GM12878 (cell line): Measurements from ENCODE around the gene TCERG1L. TPM values are rescaled to one million over a fixed set of nuclear protein-coding genes. Genes with fewer than 3 reads are reported as not detected.

Experiments
- ATAC-seq: fragments of 200-7000 bp; cut with Tn5 transposase; 3 replicates; pipeline ENCODE4 v1.9.1; 2020; ENCODE audit warnings: mild to moderate bottlenecking, moderate library complexity
- BruUV-seq: library from RNA; stranded (reverse); fragments of 400-500 nt; replicated peaks from 2 replicates; lab custom pipeline; 2021; lab: Mats Ljungman, UMichigan
- CTCF ChIA-PET: fragments of 300-600 bp; sonication (Branson Sonifier 250); formaldehyde crosslinking; extraction: SDS; loops from one replicate; lab custom pipeline; 2021; ENCODE audit warnings: inconsistent platforms; lab: Yijun Ruan, JAX
- POLR2A ChIA-PET: fragments of 350-600 bp; formaldehyde crosslinking; extraction: SDS; loops from one replicate; lab custom pipeline; 2021; ENCODE audit warnings: inconsistent platforms; lab: Charles Lee
- RAD21 ChIA-PET: fragments of 300-600 bp; sonication (Branson Sonifier 250); formaldehyde crosslinking; loops from one replicate; lab custom pipeline; 2023; ENCODE audit warnings: antibody characterized with exemption; ENCODE audit not compliant: unreplicated experiment; lab: Charles Lee
- SMC1A ChIA-PET: fragments of 300-600 bp; sonication (Branson Sonifier 250); formaldehyde crosslinking; loops from one replicate; lab custom pipeline; 2023; ENCODE audit not compliant: unreplicated experiment, uncharacterized antibody; lab: Charles Lee
- DNase-seq: peaks from one replicate; pipeline ENCODE4 v3.0.0-alpha.2; 2011; ENCODE audit warnings: low read depth, low spot score
- FAIRE-seq: peaks from 3 replicates; lab custom pipeline; 2011; peaks lifted over from hg19 to GRCh38; lab: Jason Lieb, UNC
- H2AFZ ChIP-seq: 2 replicates; pipeline ENCODE4 v1.6.0; 2011; ENCODE audit warnings: low read depth, low read length, control low read depth; ENCODE audit not compliant: control insufficient read depth
- H3K27ac ChIP-seq: 2 replicates; pipeline ENCODE4 v1.5.1; 2011; ENCODE audit warnings: control low read depth; ENCODE audit not compliant: control insufficient read depth, insufficient read depth
- H3K27me3 ChIP-seq, 2 experiments: replicated peaks in 1 of 2; 2 replicates each; pipeline versions ENCODE4 v1.6.0 to v1.6.1; 2011; ENCODE audit warnings: low read length in 1 of 2; ENCODE audit not compliant: control insufficient read depth in 2 of 2, insufficient read depth in 2 of 2
- H3K36me3 ChIP-seq, 2 experiments: 2 replicates each; pipeline ENCODE4 v1.5.1; 2011; ENCODE audit warnings: low read length in 1 of 2; ENCODE audit not compliant: control insufficient read depth in 2 of 2, insufficient read depth in 2 of 2
- H3K4me1 ChIP-seq: 2 replicates; pipeline ENCODE4 v1.6.1; 2011; ENCODE audit warnings: mild to moderate bottlenecking, low read length, moderate library complexity, mixed read lengths; ENCODE audit not compliant: control insufficient read depth, insufficient read depth
- H3K4me2 ChIP-seq: 2 replicates; pipeline ENCODE4 v1.6.0; 2011; ENCODE audit warnings: control low read depth; ENCODE audit not compliant: control insufficient read depth, insufficient read depth
- H3K4me3 ChIP-seq: fragments of 200-600 bp; sonication (generic); 2 replicates; pipeline ENCODE4 v1.5.1; 2016
- H3K79me2 ChIP-seq: 2 replicates; pipeline ENCODE4 v1.6.0; 2011; ENCODE audit warnings: low read length; ENCODE audit not compliant: control insufficient read depth, insufficient read depth
- H3K9ac ChIP-seq: 2 replicates; pipeline ENCODE4 v1.8.0; 2011; ENCODE audit warnings: low read length, control low read depth, mixed read lengths; ENCODE audit not compliant: control insufficient read depth, insufficient read depth
- H3K9me3 ChIP-seq: replicated peaks from 3 replicates; pipeline ENCODE4 v1.5.1; 2011; ENCODE audit warnings: mild to moderate bottlenecking, low read length; ENCODE audit not compliant: control insufficient read depth, insufficient read depth
- H4K20me1 ChIP-seq: 2 replicates; pipeline ENCODE4 v1.6.0; 2011; ENCODE audit not compliant: control insufficient read depth, insufficient read depth
- EED ChIP-seq: sonication (generic); IDR thresholded peaks from 2 replicates; pipeline ENCODE4 v1.6.1; 2016; ENCODE audit warnings: antibody characterized with exemption, low read depth
- ETV6 ChIP-seq, 2 experiments: fragments of 450-650 bp in 1 of 2; IDR thresholded peaks in 1 of 2; conservative IDR thresholded peaks in 1 of 2; 2 replicates each; pipeline ENCODE4 v1.6.1; 2014; ENCODE audit warnings: antibody characterized with exemption in 1 of 2, borderline replicate concordance in 1 of 2, low read depth in 1 of 2, mild to moderate bottlenecking in 1 of 2, moderate library complexity in 1 of 2
- EZH2 ChIP-seq: IDR thresholded peaks from 2 replicates; pipeline ENCODE4 v1.6.1; 2012; ENCODE audit warnings: low read depth, mild to moderate bottlenecking, control low read depth, inconsistent platforms, low read length, borderline replicate concordance; ENCODE audit not compliant: control insufficient read depth
- NR2F1 ChIP-seq: fragments of 450-650 bp; conservative IDR thresholded peaks from 2 replicates; pipeline ENCODE4 v1.6.1; 2017; ENCODE audit warnings: mild to moderate bottlenecking
- SUPT20H ChIP-seq: IDR thresholded peaks from 2 replicates; pipeline ENCODE4 v1.6.1; 2011; ENCODE audit warnings: low read depth, mild to moderate bottlenecking, low read length, moderate library complexity, borderline replicate concordance; ENCODE audit not compliant: control insufficient read depth
- TCF12 ChIP-seq: IDR thresholded peaks from 2 replicates; pipeline ENCODE4 v1.6.1; 2011; ENCODE audit warnings: low read depth, mild to moderate bottlenecking, low read length
- TCF3 ChIP-seq: IDR thresholded peaks from 2 replicates; pipeline ENCODE4 v1.6.1; 2012; ENCODE audit warnings: low read depth, mild to moderate bottlenecking, low read length, borderline replicate concordance; ENCODE audit not compliant: insufficient read depth
- WGBS: methylation state at CpG from one replicate; pipeline ENCODE4 v1.1.6; 2016; ENCODE audit warnings: low lambda C conversion rate; ENCODE audit not compliant: insufficient replicate concordance, insufficient coverage; ENCODE audit errors: missing lambda C conversion rate; 5-methylcytosine and 5-hydroxymethylcytosine counted together
- in situ Hi-C: fragments of 300-500 bp; cut with MboI; formaldehyde crosslinking; loops from 9 replicates; pipeline ENCODE4 v1.14.3; 2018; ENCODE audit warnings: mixed read lengths
- intact Hi-C: fragments of 100-400 bp; cut with micrococcal nuclease; formaldehyde crosslinking; loops from one replicate; pipeline ENCODE4 v1.14.2; 2022; ENCODE audit not compliant: unreplicated experiment
- polyA plus RNA-seq, 11 experiments: library from polyadenylated mRNA; depleted of rRNA in 4 of 11; unstranded in 6 of 11; stranded (reverse) in 5 of 11; fragments of >200 nt; fragmentation: Nextera tagmentation in 4 of 11; fragmentation: Illumina TruSeq in 1 of 11; extraction: Ambion mirVana in 4 of 11; extraction: Trizol in 1 of 11; gene quantifications; 1 replicate in 1 of 11; 2 replicates in 10 of 11; pipeline versions ENCODE4 v1.2.1 to v1.2.3, GENCODE V29; 2011 to 2016; ENCODE audit warnings: inconsistent platforms in 2 of 11, missing spikeins in 2 of 11, low read depth in 1 of 11
- total RNA-seq, 4 experiments: library from RNA; depleted of rRNA in 3 of 4; stranded (reverse); fragments of >200 nt in 3 of 4; fragmentation: Illumina TruSeq in 1 of 4; extraction: Trizol in 1 of 4; gene quantifications; 2 replicates each; pipeline versions ENCODE4 v1.2.1 to v1.2.3, GENCODE V29; 2013 to 2021
- TF ChIP-seq, protein P1 (sequence below): fragments of 450-650 bp; formaldehyde crosslinking; IDR thresholded peaks from 2 replicates; pipeline ENCODE4 v1.4.0; 2020; ENCODE audit warnings: mild to moderate bottlenecking, moderate library complexity
- TF ChIP-seq, protein P2 (sequence below): fragments of 450-650 bp; IDR thresholded peaks from 2 replicates; pipeline ENCODE4 v1.6.1; 2016; ENCODE audit warnings: mild to moderate bottlenecking, moderate library complexity, borderline replicate concordance
- TF ChIP-seq, protein P3 (sequence below): fragments of 450-650 bp; IDR thresholded peaks from 2 replicates; pipeline ENCODE4 v1.6.1; 2017; ENCODE audit warnings: borderline replicate concordance
- TF ChIP-seq, protein P4 (sequence below), 3 experiments: IDR thresholded peaks in 2 of 3; conservative IDR thresholded peaks in 1 of 3; 2 replicates each; pipeline ENCODE4 v1.5.1; 2011; ENCODE audit warnings: low read depth in 3 of 3, low read length in 3 of 3, mild to moderate bottlenecking in 3 of 3, control low read depth in 2 of 3, moderate library complexity in 2 of 3, inconsistent platforms in 1 of 3, mixed read lengths in 1 of 3; ENCODE audit not compliant: control insufficient read depth in 2 of 3, insufficient read depth in 1 of 3; ENCODE audit errors: extremely low read depth in 1 of 3

TCERG1L gene
- total and polyA plus RNA-seq, 10 of the 15 experiments (the other 5 are each of a cell fraction or from before 2014, with no cell fraction given) = not detected

DNA sequence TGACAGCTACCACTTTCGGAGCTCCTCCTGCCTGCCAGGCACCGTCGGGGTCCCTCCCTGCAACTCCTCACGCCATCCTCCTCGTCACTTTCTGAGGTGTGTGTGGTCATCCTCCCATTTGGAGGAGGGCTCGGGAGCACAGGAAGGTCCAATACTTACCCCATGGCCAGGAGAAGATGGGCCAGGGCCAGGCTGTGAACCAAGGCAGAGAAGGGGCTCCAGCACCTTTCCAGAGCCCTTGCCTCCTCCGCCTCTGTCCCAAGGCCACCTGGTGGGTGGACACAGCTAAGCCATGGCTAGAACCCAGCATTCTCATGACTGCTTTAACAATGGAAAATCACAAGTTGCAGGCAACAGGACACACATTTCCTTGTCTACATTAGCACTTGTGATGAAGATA is 215.5 kb downstream of the TCERG1L start:
- no TSS peak for BruUV-seq
- CTCF ChIA-PET = no interaction called here
- RAD21 ChIA-PET = no interaction called here
- FAIRE-seq (no peak), ATAC-seq (no peak), DNase-seq (no peak)
- in situ Hi-C loops = no loop called here
- Histone ChIP-seq H3K9ac (no peak overlapping the region), H4K20me1 (no peaks in the 10 kb centered on the region), H3K36me3 (no peaks in the 10 kb centered on the region), H3K79me2 (no peaks in the 10 kb centered on the region), H3K9me3 (no peaks in the 10 kb centered on the region; the same call in 2 of the 3 replicates), H3K4me1 (no peaks in the 10 kb centered on the region), H3K27me3 (no peaks in the 10 kb centered on the region), H3K27ac (no peak overlapping the region), H2AFZ (no peak overlapping the region), H3K4me2 (no peak overlapping the region), H3K4me3 (no peak overlapping the region)
- intact Hi-C loops = no loop called here
- SMC1A ChIA-PET = no interaction called here
- POLR2A ChIA-PET = no interaction called here
- 39% methylated on average over 7 of the region's 7 CpGs for WGBS
- TF ChIP-seq, protein P1, sequence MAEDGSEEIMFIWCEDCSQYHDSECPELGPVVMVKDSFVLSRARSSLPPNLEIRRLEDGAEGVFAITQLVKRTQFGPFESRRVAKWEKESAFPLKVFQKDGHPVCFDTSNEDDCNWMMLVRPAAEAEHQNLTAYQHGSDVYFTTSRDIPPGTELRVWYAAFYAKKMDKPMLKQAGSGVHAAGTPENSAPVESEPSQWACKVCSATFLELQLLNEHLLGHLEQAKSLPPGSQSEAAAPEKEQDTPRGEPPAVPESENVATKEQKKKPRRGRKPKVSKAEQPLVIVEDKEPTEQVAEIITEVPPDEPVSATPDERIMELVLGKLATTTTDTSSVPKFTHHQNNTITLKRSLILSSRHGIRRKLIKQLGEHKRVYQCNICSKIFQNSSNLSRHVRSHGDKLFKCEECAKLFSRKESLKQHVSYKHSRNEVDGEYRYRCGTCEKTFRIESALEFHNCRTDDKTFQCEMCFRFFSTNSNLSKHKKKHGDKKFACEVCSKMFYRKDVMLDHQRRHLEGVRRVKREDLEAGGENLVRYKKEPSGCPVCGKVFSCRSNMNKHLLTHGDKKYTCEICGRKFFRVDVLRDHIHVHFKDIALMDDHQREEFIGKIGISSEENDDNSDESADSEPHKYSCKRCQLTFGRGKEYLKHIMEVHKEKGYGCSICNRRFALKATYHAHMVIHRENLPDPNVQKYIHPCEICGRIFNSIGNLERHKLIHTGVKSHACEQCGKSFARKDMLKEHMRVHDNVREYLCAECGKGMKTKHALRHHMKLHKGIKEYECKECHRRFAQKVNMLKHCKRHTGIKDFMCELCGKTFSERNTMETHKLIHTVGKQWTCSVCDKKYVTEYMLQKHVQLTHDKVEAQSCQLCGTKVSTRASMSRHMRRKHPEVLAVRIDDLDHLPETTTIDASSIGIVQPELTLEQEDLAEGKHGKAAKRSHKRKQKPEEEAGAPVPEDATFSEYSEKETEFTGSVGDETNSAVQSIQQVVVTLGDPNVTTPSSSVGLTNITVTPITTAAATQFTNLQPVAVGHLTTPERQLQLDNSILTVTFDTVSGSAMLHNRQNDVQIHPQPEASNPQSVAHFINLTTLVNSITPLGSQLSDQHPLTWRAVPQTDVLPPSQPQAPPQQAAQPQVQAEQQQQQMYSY = no peak
- TF ChIP-seq EED = no peak
- no peak for TF ChIP-seq NR2F1
- TF ChIP-seq, protein P2, sequence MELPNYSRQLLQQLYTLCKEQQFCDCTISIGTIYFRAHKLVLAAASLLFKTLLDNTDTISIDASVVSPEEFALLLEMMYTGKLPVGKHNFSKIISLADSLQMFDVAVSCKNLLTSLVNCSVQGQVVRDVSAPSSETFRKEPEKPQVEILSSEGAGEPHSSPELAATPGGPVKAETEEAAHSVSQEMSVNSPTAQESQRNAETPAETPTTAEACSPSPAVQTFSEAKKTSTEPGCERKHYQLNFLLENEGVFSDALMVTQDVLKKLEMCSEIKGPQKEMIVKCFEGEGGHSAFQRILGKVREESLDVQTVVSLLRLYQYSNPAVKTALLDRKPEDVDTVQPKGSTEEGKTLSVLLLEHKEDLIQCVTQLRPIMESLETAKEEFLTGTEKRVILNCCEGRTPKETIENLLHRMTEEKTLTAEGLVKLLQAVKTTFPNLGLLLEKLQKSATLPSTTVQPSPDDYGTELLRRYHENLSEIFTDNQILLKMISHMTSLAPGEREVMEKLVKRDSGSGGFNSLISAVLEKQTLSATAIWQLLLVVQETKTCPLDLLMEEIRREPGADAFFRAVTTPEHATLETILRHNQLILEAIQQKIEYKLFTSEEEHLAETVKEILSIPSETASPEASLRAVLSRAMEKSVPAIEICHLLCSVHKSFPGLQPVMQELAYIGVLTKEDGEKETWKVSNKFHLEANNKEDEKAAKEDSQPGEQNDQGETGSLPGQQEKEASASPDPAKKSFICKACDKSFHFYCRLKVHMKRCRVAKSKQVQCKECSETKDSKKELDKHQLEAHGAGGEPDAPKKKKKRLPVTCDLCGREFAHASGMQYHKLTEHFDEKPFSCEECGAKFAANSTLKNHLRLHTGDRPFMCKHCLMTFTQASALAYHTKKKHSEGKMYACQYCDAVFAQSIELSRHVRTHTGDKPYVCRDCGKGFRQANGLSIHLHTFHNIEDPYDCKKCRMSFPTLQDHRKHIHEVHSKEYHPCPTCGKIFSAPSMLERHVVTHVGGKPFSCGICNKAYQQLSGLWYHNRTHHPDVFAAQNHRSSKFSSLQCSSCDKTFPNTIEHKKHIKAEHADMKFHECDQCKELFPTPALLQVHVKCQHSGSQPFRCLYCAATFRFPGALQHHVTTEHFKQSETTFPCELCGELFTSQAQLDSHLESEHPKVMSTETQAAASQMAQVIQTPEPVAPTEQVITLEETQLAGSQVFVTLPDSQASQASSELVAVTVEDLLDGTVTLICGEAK = no peak
- TF ChIP-seq, protein P3, sequence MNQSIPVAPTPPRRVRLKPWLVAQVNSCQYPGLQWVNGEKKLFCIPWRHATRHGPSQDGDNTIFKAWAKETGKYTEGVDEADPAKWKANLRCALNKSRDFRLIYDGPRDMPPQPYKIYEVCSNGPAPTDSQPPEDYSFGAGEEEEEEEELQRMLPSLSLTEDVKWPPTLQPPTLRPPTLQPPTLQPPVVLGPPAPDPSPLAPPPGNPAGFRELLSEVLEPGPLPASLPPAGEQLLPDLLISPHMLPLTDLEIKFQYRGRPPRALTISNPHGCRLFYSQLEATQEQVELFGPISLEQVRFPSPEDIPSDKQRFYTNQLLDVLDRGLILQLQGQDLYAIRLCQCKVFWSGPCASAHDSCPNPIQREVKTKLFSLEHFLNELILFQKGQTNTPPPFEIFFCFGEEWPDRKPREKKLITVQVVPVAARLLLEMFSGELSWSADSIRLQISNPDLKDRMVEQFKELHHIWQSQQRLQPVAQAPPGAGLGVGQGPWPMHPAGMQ = no peak
- TF ChIP-seq EZH2 = no peak
- TF ChIP-seq TCF12 = no peak
- TF ChIP-seq SUPT20H = no peak
- no peak for TF ChIP-seq TCF3
- TF ChIP-seq ETV6 (conservative IDR thresholded peaks at IDR 0.05 in 1 of 2, IDR thresholded peaks at IDR 0.05 in 1 of 2; ENCODE audit: borderline replicate concordance in 1 of 2, low read depth in 1 of 2) = no peak
- TF ChIP-seq, protein P4, sequence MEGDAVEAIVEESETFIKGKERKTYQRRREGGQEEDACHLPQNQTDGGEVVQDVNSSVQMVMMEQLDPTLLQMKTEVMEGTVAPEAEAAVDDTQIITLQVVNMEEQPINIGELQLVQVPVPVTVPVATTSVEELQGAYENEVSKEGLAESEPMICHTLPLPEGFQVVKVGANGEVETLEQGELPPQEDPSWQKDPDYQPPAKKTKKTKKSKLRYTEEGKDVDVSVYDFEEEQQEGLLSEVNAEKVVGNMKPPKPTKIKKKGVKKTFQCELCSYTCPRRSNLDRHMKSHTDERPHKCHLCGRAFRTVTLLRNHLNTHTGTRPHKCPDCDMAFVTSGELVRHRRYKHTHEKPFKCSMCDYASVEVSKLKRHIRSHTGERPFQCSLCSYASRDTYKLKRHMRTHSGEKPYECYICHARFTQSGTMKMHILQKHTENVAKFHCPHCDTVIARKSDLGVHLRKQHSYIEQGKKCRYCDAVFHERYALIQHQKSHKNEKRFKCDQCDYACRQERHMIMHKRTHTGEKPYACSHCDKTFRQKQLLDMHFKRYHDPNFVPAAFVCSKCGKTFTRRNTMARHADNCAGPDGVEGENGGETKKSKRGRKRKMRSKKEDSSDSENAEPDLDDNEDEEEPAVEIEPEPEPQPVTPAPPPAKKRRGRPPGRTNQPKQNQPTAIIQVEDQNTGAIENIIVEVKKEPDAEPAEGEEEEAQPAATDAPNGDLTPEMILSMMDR (IDR thresholded peaks at IDR 0.05 in 2 of 3, conservative IDR thresholded peaks at IDR 0.05 in 1 of 3; ENCODE audit: control insufficient read depth in 2 of 3, extremely low read depth in 1 of 3, insufficient read depth in 1 of 3, low read depth in 3 of 3, low read length in 3 of 3) = no peak
